Mesodermal cell (in vitro differentiated cells): Measurements from ENCODE around the gene SLC4A8.

Source experiments
- H3K27ac ChIP-seq: 2 replicates; pipeline ENCODE4 v1.7.0; 2013; ENCODE audit warnings: mild to moderate bottlenecking, low read depth, low read length, moderate library complexity; ENCODE audit not compliant: severe bottlenecking
- H3K36me3 ChIP-seq: 2 replicates; pipeline ENCODE4 v1.7.1; 2013; ENCODE audit warnings: mild to moderate bottlenecking, low read length, moderate library complexity; ENCODE audit not compliant: control insufficient read depth, insufficient read depth
- H3K4me1 ChIP-seq: one replicate; pipeline ENCODE4 v1.7.1; 2013; ENCODE audit warnings: mild to moderate bottlenecking, low read length; ENCODE audit not compliant: insufficient read depth, control insufficient read depth, poor library complexity, severe bottlenecking
- H3K4me3 ChIP-seq: 2 replicates; pipeline ENCODE4 v1.7.0; 2013; ENCODE audit warnings: low read length, control low read depth, mild to moderate bottlenecking; ENCODE audit not compliant: insufficient read depth, poor library complexity, severe bottlenecking; ENCODE audit errors: extremely low read depth
- H3K9me3 ChIP-seq: 2 replicates; pipeline ENCODE4 v1.7.1; 2013; ENCODE audit warnings: mild to moderate bottlenecking, low read length, moderate library complexity; ENCODE audit not compliant: control insufficient read depth
- WGBS, 2 experiments: methylation state at CpG; one replicate each; pipeline ENCODE4 v1.1.5; 2013; ENCODE audit warnings: missing lambda C conversion rate in 2 of 2; ENCODE audit not compliant: insufficient coverage in 2 of 2; 5-methylcytosine and 5-hydroxymethylcytosine counted together

Gene SLC4A8

GRCh38 chr12:51388069-51388799 is 36.4 kb upstream of the SLC4A8 start:
- H3K9me3 ChIP-seq, result no peaks in the 10 kb centered on the region
- no peaks in the 10 kb centered on the region for H3K36me3 ChIP-seq
- H3K27ac ChIP-seq, result peak overlapping the region; percentile 60
- H3K4me3 ChIP-seq, result no peak overlapping the region
- H3K4me1 ChIP-seq, result peaks cover 24% of the 10 kb centered on the region
- WGBS, 2 experiments, result 41 to 51% methylated on average over 8 to 9 of the region's 10 CpGs

- Histone ChIP-seq H3K9me3 (no peaks in the 10 kb centered on the region), H3K27ac (no peak overlapping the region), H3K4me3 (no peak overlapping the region), H3K36me3 (no peaks in the 10 kb centered on the region), H3K4me1 (peaks cover 20% of the 10 kb centered on the region)
- 95 to 100% methylated on average over 1 to 5 of the region's 5 CpGs for WGBS, 2 experiments
Observed at GRCh38 chr12:51388846-51389245, 35.8 kb upstream of the SLC4A8 start.

DNA sequence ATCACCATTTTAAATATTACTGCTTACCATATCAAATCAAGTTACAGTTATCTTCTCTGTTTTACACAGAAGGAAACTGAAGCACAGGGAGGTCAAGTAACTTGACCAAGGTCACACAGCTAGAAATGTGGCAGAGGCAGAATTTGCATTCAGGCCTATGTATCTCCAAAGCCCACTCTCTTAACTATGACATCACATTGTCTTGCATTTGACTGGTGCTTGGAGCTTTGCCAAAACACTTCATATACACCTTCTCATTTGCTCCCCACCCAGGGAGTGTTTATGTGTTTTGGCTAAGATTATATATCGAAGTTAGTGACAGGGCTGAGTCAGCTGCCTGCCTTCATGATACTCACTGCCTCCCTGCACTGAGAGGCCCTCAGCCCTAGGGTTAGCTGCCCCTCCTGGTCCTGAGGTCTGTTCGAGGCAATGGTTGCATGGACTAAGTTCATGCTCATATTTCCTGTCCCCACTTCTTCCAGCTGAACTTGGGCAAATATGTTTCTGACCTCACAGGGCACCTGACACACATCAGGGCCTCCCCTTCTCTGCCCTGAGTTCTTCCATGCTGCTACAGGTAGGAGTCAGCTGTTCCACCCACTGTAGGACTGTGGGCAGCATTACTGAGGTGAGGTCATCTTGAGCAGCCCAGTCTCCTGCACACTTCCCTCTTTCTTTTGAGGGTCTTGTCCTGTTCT is 35.2 kb upstream of the SLC4A8 start:
- Histone ChIP-seq H3K9me3 (no peaks in the 10 kb centered on the region), H3K27ac (no peak overlapping the region)

GRCh38 chr12:51390457-51390856 is 34.2 kb upstream of the SLC4A8 start:
- Histone ChIP-seq H3K4me1 (peaks cover 32% of the 10 kb centered on the region), H3K4me3 (peak overlapping the region; percentile 48), H3K9me3 (no peaks in the 10 kb centered on the region), H3K27ac (peak overlapping the region; percentile 11), H3K36me3 (no peaks in the 10 kb centered on the region)
- WGBS, 2 experiments, result 74 to 90% methylated on average over 3 to 6 of the region's 6 CpGs

More for the DNA sequence above, 35.2 kb upstream of the SLC4A8 start:
- Histone ChIP-seq H3K4me1 (peaks cover 23% of the 10 kb centered on the region), H3K4me3 (no peak overlapping the region), H3K36me3 (no peaks in the 10 kb centered on the region)
- 83 to 100% methylated on average over 1 of the region's 2 CpGs for WGBS, 2 experiments

DNA sequence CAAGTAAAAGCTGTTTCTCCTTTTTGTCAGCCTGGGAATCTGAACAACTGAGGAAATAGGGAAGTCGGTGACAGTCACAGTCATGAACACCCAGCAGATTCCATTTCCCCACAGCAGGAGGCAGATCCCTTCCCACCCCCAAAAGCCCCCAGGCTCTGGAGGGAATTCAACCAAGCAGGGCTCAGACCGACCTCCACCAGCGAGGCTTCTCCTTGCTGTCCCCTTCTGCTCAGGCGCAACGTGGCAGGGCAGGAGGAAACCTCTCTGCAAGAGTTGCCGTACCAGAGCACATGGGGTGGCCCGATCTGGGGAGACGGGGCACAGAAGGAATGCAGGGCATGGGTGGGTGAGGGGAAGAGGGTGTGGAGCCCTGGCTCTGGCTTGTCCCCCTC is 33.7 kb upstream of the SLC4A8 start:
- Histone ChIP-seq H3K9me3 (no peaks in the 10 kb centered on the region), H3K4me3 (peak overlapping the region; percentile 48), H3K4me1 (peaks cover 34% of the 10 kb centered on the region), H3K36me3 (no peaks in the 10 kb centered on the region), H3K27ac (peak overlapping the region; percentile 11)
- 5 to 18% methylated on average over 3 to 4 of the region's 8 CpGs for WGBS, 2 experiments

DNA sequence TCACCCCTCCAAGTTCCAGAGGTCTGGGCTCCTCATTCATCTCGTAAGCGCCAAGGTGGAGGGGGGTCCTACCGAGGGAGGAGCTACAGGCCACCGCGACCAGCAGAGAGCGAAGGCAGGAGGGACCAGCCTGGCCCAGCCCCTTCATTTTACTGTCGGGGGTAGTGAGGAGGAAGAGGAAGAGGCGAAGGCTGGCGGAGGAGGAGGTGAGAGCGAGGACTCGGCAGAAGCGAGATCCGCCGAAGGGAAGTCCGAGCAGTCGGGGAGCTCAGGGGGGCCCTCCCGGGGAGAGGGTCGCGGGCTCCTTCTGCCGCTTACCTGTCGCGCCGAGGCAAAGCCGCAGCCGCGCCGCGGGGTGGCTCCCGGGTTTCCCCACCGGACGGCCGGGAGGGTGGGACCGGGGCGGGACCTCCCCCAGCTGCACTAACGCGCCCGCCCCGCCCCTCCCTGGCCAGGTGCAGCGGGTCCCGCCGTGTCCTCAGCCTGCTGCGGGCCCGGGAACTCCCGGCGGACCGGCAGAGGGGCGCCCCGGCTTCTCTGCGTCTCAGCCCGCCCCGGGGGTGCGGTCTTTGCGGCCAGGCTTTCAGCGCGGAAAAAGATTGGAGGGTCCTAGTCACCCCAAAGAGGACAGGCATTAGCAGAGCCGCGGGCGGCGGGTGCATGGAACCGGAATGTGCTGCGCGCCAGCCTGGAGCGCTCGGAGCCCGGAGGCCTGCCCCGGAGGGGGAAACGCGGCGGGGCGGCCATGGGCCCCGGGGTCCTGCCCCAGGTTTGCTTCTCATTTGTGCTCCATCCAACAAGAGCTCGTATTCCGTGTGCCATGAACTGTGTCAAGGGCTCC is 33.1 kb upstream of the SLC4A8 start, which contains the start of gene GALNT6:
Gene GALNT6 (minus strand): TSS at position 124 of the 841 bp plus-strand sequence. CDS start 11,625 bp downstream, outside the sequence.
- 1% methylated on average over 41 to 69 of the region's 73 CpGs for WGBS, 2 experiments
- peak within 1 kb of the TSS; percentile 11 for H3K27ac ChIP-seq
- peaks cover 32% of the 10 kb centered on the region for H3K4me1 ChIP-seq
- H3K4me3 ChIP-seq, result peak within 1 kb of the TSS; percentile 48
- no peaks in the 10 kb centered on the region for H3K36me3 ChIP-seq
- no peaks in the 10 kb centered on the region for H3K9me3 ChIP-seq

GRCh38 chr12:51392556-51393237 is 31.9 kb upstream of the SLC4A8 start:
- Histone ChIP-seq H3K4me1 (peaks cover 27% of the 10 kb centered on the region), H3K9me3 (no peaks in the 10 kb centered on the region), H3K4me3 (peak overlapping the region; percentile 48), H3K36me3 (no peaks in the 10 kb centered on the region), H3K27ac (no peak overlapping the region)
- WGBS, 2 experiments, result 10 to 20% methylated on average over 16 to 18 of the region's 22 CpGs

- Histone ChIP-seq H3K36me3 (no peaks in the 10 kb centered on the region), H3K27ac (no peak overlapping the region), H3K4me3 (no peak overlapping the region), H3K9me3 (no peaks in the 10 kb centered on the region), H3K4me1 (peaks cover 18% of the 10 kb centered on the region)
- 88 to 93% methylated on average over 12 to 14 of the region's 14 CpGs for WGBS, 2 experiments
Observed at GRCh38 chr12:51393676-51394545, 30.7 kb upstream of the SLC4A8 start.

DNA sequence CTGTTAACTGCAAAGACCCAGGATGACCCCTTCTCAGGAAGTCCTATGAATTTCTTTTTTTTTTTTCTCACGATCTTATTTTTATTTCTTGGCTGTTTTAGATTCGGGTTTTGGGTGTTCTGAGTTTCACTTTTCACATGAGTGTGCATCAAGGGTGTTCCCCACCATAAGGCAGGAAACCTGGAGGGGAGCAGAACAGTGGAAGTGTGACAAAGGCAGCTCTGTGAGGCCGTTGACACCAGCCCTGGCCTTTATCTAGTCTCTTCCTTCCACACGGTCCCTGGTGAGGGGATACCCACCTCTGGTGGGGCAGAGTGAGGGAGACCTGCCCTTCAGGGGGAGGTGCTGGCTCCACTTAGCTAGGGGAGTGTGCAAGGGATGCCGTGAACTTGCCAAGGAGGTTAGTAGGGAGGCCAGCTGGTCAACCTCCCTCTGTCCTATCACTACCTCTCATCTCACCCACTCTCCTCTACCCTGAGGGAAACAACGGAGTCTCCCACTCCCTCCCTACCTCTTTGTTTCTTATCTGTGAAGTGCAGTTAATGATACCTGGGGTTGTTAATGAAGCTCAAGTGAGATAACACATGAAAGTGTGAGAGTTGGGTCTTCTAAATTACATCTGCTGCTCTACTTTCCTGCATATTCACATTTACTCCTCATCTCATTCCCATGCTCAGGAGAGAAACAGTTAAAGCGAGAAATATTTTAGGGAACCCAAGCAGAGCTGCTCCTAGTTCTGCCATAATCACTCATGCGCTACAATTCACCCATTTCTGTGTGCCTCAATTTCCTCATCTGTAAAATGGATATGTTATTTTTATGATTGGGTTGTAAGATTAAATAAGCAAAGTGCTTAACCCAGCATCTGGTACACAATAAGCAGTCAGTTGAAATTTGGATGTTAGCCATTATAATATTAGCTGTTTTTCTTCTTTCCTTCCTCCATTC is 29.1 kb upstream of the SLC4A8 start:
- H3K9me3 ChIP-seq, result no peaks in the 10 kb centered on the region
- no peak overlapping the region for H3K4me3 ChIP-seq
- peaks cover 18% of the 10 kb centered on the region for H3K4me1 ChIP-seq
- H3K27ac ChIP-seq, result no peak overlapping the region
- no peaks in the 10 kb centered on the region for H3K36me3 ChIP-seq
- WGBS, 2 experiments, result 60% methylated on average over 5 of the region's 8 CpGs; no CpG with 5 or more reads in 1 of the 2 experiments
